HuH-7 (cell line): ENCODE measurements around the gene DPYSL5.
"Not testable (repeated sequence)": the region's sequence is repeated elsewhere in the genome, so short reads cannot be mapped to it uniquely, and the experiment has no call there.

Experiments used
- DNase-seq: peaks from one replicate; pipeline ENCODE4 v3.0.0; 2011; ENCODE audit warnings: low spot score

Gene DPYSL5

DNA sequence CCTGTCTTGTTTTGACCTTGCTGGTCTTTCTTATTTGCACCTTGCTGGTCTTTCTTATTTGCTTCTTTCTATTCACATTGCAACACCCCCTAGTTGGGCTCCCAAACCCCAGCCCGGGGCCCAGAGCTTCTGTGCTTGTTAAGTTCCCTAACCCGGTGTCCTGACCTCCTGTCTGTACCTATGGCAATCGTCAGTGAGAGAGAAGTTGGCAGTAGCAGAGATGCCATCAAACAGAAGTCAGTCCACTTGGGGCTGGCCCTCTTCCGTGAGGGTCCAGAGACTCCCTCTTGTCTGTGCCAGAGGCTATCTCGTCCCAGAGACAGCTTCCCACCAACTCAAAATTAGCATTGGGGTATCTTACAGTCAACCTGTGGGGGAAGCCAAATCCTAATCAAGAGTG, 55.7 kb downstream of the DPYSL5 start:
- no peak for DNase-seq

DNA sequence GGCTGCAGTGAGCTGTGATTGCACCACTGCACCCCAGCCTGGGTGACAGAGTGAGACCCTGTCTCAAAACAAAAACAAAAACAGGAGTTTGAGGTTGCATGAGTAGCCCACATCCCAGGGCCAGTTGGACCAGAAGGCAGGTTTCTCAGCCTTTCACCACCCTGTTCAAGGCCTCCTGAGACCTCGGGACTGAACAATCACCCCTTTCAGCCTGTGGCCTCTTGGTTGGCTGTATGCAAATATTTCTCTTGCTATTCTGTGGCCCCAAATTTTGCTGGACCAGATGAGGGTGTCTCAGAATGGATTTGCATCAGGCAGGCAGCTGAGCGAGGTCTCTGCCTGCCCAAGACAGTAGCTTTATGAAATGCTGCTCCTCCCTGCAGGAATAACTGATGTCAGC, 56.9 kb downstream of the DPYSL5 start:
- DNase-seq: no peak

DNA sequence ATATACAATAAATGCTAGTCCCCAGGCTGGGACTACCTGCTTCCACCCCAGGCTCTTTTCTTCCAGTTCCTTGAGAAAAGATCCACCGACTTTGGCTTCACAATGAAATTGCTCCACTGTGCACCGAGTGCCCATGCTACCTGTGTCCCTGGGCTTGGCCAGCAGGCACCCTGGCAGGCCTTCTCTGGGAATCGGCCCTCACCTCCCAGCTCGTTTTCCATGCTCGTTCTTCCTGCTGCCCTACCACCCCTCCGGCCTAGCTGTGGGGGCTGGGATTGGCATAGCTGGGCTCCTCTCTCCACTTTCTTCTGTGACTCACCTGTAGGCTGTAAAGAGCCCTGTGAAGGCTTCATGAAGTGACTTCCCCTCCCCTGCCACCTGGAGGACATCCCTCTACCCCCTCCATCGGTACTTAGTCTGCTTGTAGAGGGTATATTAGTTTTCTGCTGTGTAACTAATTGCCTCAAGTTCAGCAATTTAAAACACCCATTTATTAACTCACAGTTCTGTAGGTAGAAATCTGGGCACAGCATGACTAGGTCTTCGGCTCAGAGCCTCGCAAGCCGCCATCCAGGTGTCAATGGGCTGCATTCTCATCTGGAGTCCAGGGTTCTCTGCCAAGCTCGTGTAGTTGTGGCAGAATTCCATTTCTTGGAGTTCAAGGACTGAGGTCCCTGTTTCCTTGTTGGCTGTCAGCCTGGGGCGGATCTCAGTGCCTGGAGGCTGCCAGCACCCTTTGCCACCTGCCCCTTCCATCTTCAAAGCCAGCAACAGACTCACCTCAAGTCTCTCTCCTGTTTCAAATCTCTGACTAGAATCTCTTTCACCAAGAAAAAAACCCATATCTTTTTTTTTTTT, 57.6 kb downstream of the DPYSL5 start:
- DNase-seq: no peak

GRCh38 chr2:26907416-26907815, 59.5 kb downstream of the DPYSL5 start:
- no peak for DNase-seq

DNA sequence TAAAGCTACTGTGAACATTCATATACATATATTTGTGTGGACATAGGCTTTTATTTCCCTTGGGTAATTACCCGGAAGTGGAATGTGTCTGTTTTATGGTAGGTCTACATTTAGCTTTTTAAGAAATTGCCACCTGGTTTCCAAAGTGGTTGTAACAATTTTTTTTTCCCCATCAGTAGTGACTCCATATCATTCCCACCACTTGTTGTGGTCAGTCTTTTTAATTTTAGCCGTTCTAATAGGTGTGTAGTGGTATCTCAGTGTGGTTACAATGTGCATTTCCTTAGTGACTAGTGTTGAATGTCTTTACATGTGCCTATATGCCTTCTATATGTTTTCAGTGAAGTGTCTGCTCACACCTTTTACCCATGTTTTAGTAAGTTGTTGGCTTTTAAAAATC, 62.2 kb downstream of the DPYSL5 start:
- DNase-seq: no peak

DNA sequence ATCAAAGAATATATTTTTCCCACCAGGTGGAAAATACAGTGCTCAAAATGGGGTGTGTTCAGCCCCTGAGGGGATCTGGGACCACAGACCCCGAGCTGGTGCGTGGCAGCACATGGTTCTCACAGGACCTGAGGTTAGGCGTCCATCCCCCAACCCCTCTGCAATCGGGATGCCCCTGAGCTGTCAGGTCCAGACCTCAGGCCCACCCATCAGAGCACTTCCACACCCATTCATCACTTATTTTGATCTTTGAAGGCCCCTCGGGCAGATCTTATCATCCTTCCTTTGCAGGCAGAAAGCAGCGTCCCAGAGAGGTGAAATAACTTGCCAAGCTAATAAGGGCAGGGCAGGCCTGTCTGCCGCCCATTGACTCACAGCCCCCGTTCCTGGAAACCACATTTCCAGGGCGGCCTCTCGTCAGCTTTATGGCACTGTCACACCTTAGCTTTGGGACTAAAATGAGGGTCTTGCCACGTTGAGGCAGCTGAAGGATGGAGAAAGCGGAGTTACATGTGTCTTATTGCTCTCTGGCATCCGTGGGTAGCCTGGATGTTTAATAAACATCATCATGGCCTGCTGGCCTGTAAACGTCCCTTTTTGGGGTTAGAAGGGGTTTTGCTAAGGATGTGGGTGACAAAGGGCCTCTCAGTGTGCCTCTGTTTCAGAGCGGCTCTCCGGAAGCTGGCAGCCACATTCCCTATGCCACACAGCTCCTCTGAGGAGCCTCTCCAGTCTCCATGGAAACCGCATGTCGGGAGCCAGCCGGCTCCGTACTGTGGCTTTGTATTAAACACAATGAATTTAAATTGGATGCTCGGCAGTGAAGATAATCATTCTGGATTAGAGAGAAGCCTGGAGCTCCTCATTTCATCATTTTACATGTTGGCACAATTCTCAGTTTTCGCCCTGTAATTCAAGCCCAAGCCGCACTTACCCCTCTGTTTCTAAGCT, 64.3 kb downstream of the DPYSL5 start:
- no peak for DNase-seq

- no peak for DNase-seq
Measured at GRCh38 chr2:26913606-26913998, 65.7 kb downstream of the DPYSL5 start.

- DNase-seq: no peak
Measured at GRCh38 chr2:26913999-26914658, 66.2 kb downstream of the DPYSL5 start.

DNA sequence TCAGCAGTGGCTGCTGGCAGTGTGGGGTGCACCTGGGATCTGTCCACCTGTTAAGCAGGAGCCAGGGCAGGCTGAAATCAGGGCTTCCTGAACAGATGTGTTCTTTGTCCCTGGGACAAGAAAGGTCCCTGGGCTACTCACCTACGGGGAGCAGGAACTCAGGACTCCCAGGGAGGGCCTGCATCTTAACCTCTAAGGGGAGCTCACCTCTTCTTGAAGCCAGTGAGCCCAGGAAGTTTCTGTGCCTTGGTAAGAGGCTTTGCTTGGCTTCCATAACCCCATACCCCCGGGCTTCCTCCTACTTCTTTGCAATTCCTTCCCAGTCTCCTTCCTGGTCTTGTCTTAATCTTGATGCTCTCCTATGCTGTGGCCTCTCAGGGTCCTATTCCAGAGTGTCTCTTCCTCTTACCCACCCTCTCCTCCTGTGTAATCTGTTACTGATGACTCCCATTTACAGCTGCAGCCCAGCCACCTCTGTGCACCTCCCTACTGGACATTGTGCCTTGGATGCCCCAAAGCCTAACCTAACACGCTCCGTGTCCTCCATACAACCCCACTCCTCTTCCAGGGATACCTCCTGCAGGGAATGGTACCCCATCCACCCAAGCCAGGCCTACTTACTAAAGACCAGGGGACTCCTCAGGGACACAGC, 66.9 kb downstream of the DPYSL5 start:
- DNase-seq: no peak

DNA sequence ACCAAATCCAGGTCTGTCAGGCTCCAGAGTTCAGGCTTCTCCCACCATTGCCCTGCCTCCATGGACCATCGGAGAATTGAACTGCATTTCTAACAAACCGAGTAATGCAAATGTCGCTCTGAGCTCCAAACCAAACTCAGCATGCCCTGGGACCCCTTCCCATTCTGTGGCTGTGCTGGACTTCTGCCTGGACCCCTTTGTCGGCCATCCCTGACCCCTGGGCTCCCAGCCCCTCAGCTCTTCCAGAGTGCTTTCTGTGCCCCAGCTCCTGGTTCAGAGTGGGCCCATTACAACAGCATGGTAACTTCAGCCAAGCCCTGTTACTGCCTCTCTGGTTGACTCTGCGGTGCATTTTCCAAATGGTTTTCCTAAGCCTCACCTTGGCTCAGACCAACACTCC, 67.4 kb downstream of the DPYSL5 start:
- no peak for DNase-seq

- no peak for DNase-seq
Measured at GRCh38 chr2:26916128-26916692, 68.3 kb downstream of the DPYSL5 start.

- DNase-seq: no peak
Measured at GRCh38 chr2:26917135-26917836, 69.4 kb downstream of the DPYSL5 start.

- no peak for DNase-seq
Measured at GRCh38 chr2:26921323-26921722, 73.4 kb downstream of the DPYSL5 start.

DNA sequence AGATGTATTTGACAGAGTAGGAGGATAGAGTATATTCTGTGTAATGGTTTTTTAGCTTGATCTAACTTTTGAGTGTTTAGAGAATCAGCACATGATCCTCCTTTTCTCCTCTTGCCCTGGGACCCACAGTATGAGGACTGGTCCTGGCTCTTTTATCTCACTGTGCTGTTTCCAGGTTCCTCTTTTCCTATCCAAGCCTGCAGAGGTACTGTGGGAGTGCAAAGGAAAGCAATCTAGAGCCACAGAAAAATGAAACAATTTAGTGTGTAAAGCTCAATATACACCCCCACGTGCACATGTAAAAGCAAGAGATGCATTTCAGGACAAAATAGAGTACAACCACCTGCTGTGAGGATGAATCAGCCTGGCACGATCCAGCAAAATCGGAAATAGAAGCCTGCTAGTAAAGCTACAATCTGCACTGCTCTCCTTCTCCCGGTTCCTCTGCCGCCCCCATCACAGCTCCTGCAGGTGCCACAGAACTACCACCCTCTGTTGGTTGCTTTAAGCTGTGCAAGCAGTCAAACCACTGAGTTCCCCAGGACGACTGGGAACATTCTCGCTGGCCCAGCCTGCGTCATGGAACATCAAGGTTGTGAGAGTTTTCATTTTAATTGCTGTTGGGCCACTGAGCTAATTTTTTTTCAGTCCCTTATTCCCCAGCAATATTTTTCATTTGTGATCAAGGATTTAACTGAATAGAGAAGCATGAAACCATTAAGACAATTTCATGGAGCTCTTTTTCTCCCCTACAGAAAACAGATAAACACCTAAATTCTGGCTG, 74.7 kb downstream of the DPYSL5 start:
- peak; percentile 81 for DNase-seq

DNA sequence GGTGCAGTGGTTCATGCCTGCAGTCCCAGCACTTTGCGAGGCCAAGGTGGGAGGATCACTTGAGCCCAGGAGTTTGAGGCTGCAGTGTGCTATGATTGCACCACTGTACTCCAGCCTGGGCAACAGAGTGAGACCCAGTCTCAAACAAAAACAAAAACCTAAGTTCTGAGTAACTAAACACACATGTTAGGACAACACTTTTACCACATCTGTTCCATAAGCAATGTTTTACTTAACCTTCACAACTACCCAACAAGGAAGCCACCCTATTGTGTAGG, 75.2 kb downstream of the DPYSL5 start:
- DNase-seq: not testable (repeated sequence)

DNA sequence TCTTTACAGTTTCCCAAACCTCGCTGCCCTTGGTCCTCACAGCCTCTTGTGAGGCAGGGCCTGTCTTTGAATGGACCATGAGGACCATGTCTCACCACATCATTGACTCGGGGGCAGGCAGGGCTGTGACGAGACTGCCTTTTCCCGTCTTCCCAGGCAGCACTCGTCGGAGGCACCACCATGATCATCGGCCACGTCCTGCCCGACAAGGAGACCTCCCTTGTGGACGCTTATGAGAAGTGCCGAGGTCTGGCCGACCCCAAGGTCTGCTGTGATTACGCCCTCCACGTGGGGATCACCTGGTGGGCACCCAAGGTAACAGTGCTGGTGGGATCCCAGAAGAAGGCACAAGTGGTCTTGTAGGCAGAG, 76.8 kb downstream of the DPYSL5 start:
- no peak for DNase-seq

DNA sequence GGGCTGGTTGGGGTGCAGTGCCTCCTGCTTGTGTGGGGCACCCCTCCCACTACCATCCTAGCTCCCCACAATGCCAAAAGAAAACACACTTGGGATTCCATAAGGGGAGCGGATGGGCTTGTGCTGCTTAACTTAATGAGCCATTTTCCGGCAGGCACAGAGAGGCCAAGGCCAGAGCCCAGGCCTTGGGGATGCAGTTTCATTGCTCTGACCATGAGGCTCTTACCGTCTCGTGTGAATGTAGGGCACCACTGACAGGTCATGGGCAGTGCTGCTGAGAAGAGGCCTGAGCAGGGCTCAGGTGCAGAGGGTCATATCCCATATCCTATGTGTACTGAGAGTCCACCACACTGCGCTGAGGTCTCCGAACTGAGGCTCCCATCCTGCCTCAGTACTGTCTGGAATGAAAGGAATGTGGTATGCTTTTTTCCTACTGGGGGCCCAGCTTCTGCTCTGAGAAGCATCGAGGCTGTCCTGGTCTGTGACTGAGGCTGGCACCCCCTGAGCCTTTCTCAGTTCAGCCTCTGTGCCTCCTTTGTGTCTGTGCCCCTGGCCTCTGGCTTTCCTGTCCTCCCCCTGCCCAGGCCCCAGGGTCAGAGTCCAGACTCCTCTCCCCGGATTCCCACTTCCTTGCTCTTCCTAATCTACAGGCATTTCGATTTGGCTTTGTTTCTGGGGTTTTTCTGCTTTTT, 77.3 kb downstream of the DPYSL5 start:
- peak; percentile 60 for DNase-seq

GRCh38 chr2:26927221-26927620, 79.3 kb downstream of the DPYSL5 start:
- no peak for DNase-seq

GRCh38 chr2:26932974-26933373, 85.0 kb downstream of the DPYSL5 start:
- no peak for DNase-seq
